ENCODE results near the gene SLC25A21.

DNA sequence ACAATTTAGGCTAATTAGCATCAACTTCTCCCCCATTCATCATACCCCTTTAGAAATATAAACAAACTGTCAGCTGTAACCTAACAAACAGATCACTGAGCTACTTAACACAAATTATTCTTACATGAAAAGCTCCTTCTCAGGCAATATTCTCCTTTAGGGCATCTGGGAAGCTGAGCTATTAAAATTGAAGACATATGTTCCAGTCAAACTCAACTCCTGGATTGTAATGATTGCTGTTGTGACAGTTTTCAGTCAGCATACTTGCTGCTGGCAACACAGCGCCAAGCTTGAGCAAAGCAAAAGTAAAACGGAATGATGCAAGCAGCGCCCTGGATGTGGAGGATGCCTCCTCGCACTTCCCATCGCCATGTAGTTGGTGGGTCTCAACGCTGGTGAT, 82.4 kb downstream of the SLC25A21 start:
- TF ChIP-seq, protein P1, sequence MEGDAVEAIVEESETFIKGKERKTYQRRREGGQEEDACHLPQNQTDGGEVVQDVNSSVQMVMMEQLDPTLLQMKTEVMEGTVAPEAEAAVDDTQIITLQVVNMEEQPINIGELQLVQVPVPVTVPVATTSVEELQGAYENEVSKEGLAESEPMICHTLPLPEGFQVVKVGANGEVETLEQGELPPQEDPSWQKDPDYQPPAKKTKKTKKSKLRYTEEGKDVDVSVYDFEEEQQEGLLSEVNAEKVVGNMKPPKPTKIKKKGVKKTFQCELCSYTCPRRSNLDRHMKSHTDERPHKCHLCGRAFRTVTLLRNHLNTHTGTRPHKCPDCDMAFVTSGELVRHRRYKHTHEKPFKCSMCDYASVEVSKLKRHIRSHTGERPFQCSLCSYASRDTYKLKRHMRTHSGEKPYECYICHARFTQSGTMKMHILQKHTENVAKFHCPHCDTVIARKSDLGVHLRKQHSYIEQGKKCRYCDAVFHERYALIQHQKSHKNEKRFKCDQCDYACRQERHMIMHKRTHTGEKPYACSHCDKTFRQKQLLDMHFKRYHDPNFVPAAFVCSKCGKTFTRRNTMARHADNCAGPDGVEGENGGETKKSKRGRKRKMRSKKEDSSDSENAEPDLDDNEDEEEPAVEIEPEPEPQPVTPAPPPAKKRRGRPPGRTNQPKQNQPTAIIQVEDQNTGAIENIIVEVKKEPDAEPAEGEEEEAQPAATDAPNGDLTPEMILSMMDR (IDR thresholded peaks at IDR 0.05), result no peak
- no peak for TF ChIP-seq POLR2AphosphoS5 (IDR thresholded peaks at IDR 0.05; ENCODE audit: low read depth, low read length)
- no peak for TF ChIP-seq SIN3A (IDR thresholded peaks at IDR 0.05; ENCODE audit: borderline replicate concordance, insufficient read depth, low read depth, low read length)
